H1 (cell line): ENCODE results near the gene ANKRD6. TPM values are rescaled to one million over a fixed set of nuclear protein-coding genes. Genes with fewer than 3 reads are reported as not detected.

Experiments
- CHD7 ChIP-seq: fragments of 300-600 bp; sonication (generic); IDR thresholded peaks from 2 replicates; pipeline ENCODE4 v1.7.1; 2012; ENCODE audit warnings: low read length, moderate library complexity, mild to moderate bottlenecking, inconsistent platforms; ENCODE audit not compliant: insufficient replicate concordance
- CTBP2 ChIP-seq: IDR thresholded peaks from 2 replicates; pipeline ENCODE4 v1.7.0; 2011; ENCODE audit warnings: borderline replicate concordance, mild to moderate bottlenecking, moderate library complexity, mixed read lengths, low read length; ENCODE audit not compliant: insufficient read depth, insufficient read length
- FOSL1 ChIP-seq: IDR thresholded peaks from 2 replicates; pipeline ENCODE4 v1.6.1; 2011; ENCODE audit warnings: mild to moderate bottlenecking, low read depth, low read length, moderate library complexity; ENCODE audit not compliant: insufficient read depth
- GABPA ChIP-seq: IDR thresholded peaks from 2 replicates; pipeline ENCODE4 v1.6.1; 2011; ENCODE audit warnings: mild to moderate bottlenecking, low read length, moderate library complexity, borderline replicate concordance; ENCODE audit not compliant: insufficient read depth
- MAFK ChIP-seq: IDR thresholded peaks from 2 replicates; pipeline ENCODE4 v1.6.1; 2012; ENCODE audit warnings: low read depth, mild to moderate bottlenecking, improper control_type of control experiment, low read length
- RFX5 ChIP-seq: IDR thresholded peaks from 2 replicates; pipeline ENCODE4 v1.6.1; 2011; ENCODE audit warnings: low read depth, low read length, improper control_type of control experiment, borderline replicate concordance
- SAP30 ChIP-seq: fragments of 300-600 bp; sonication (generic); IDR thresholded peaks from 2 replicates; pipeline ENCODE4 v1.7.1; 2012; ENCODE audit warnings: low read length, moderate library complexity, mild to moderate bottlenecking, inconsistent platforms; ENCODE audit not compliant: insufficient read depth, insufficient replicate concordance
- SP2 ChIP-seq: IDR thresholded peaks from 2 replicates; pipeline ENCODE4 v1.6.1; 2012; ENCODE audit warnings: mild to moderate bottlenecking, low read length, inconsistent platforms
- YY1 ChIP-seq: IDR thresholded peaks from 2 replicates; pipeline ENCODE4 v1.6.1; 2011; ENCODE audit warnings: low read depth, mild to moderate bottlenecking, low read length
- polyA plus RNA-seq, 7 experiments: library from polyadenylated mRNA; depleted of rRNA in 3 of 7; stranded (reverse) in 5 of 7; unstranded in 2 of 7; fragments of >200 nt in 5 of 7; fragments of 200-250 nt in 2 of 7; gene quantifications; 1 replicate in 5 of 7; 2 replicates in 1 of 7; 4 replicates in 1 of 7; pipeline versions ENCODE4 v1.2.1 to v1.2.3, GENCODE V29; 2011 to 2013; ENCODE audit warnings: missing spikeins in 2 of 7, mixed read lengths in 2 of 7
- total RNA-seq: library from RNA; stranded (reverse); fragmentation: NEBNext Ultra II Directional; extraction: Animal tissue kit (Norgen Biotek cat#: 25700); gene quantifications from 2 replicates; pipeline ENCODE4 v1.2.1, GENCODE V29; 2021

The ANKRD6 gene
- total and polyA plus RNA-seq, 2 of the 8 experiments (the other 6 are each of a cell fraction or from before 2014, with no cell fraction given): 5.9 to 12.8 TPM

DNA sequence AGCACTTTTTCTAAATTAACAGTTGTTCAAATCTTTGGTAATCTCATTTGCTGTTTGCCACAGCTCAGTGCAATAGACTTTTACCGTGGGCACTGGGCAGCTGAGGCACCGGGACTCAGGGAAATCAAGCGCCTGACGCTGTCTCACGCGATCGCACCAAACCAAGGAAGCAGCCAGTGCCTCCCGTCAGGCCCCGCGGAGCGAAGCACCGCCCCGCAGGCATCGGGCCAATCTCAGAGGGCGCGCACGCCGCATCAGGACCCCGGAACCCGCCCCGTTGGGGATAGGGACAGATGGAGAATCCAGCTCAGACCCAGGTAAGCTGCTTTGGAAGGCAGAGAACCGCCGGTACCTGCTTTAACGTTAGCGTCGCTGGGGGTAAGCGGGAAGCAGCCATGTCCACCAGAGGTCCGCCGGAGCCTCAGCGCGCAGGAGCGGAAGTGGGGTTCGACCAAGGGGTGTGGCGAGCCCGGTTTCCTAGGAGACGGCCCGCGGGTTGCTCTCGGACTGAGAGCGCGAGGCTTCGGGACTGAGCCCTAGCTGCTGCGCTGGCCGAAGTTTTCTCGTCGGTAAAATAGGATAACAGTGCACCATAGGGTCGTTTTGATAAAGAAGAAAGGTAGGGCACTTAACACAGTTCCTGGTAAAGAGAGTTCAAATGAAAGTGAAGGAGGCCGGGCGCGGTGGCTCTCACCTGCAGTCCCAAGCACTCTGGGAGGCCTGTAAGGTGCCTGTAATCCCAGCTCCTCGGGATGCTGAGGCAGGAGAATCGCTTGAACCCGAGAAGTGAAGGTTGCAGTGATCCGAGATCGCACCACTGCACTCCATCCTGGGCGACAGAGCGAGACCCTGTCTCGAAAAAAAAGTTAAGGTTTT is 205.6 kb downstream of the ANKRD6 start, which contains the start of gene LYRM2 (continued):
- TF ChIP-seq CHD7 (no peak), GABPA (no peak), RFX5 (no peak), FOSL1 (no peak), MAFK (no peak), SP2 (no peak), CTBP2 (peak; percentile 64), YY1 (peak; percentile 46; the same call in 1 of the 2 replicates), SAP30 (no peak)
